Endothelial cell of umbilical vein (primary cell): ENCODE data around the gene CIDEB.

Experiments used
- EZH2 ChIP-seq: IDR thresholded peaks from 2 replicates; pipeline ENCODE4 v1.6.1; 2012; ENCODE audit warnings: borderline replicate concordance, low read depth, mild to moderate bottlenecking, moderate library complexity, low read length, inconsistent platforms; ENCODE audit not compliant: severe bottlenecking
- TF ChIP-seq, protein P1 (sequence below), 2 donors: IDR thresholded peaks; 1 replicate in 1 of 2; 2 replicates in 1 of 2; pipeline ENCODE4 v1.5.1; 2011; ENCODE audit warnings: low read length in 2 of 2, mild to moderate bottlenecking in 2 of 2, moderate library complexity in 2 of 2, control low read depth in 1 of 2, inconsistent platforms in 1 of 2, low read depth in 1 of 2; ENCODE audit not compliant: insufficient read depth in 1 of 2; ENCODE audit errors: extremely low read depth in 1 of 2

DNA sequence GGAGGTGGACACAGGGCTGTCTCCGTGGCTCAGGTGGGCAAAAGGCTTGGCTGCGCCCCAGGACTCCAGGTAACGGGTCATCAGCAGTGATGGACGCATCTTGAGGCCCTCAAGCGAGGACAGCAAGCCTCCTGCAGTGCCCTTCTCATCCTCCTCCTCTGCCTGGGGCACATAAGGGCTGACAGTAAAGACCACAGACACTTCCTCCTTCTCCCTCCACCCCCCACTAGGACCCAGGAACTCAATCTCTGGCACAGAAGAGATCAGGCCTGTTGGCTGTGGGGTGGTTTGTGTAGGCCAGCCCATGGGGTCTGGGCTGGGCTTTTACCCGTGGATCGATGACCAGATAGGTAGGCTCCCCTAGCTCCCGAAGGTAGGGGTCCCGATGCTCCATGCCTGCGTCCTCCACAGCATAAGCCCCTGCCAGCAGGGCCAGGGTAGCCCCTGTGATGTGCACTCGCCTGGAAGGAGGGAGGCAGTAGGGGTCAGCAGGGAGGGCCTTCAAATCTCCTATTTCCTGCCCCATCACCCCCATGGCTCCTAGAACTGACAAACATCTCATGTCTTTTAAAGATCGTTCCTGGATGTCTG, 21.4 kb upstream of the CIDEB start:
- TF ChIP-seq, protein P1, sequence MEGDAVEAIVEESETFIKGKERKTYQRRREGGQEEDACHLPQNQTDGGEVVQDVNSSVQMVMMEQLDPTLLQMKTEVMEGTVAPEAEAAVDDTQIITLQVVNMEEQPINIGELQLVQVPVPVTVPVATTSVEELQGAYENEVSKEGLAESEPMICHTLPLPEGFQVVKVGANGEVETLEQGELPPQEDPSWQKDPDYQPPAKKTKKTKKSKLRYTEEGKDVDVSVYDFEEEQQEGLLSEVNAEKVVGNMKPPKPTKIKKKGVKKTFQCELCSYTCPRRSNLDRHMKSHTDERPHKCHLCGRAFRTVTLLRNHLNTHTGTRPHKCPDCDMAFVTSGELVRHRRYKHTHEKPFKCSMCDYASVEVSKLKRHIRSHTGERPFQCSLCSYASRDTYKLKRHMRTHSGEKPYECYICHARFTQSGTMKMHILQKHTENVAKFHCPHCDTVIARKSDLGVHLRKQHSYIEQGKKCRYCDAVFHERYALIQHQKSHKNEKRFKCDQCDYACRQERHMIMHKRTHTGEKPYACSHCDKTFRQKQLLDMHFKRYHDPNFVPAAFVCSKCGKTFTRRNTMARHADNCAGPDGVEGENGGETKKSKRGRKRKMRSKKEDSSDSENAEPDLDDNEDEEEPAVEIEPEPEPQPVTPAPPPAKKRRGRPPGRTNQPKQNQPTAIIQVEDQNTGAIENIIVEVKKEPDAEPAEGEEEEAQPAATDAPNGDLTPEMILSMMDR (IDR thresholded peaks at IDR 0.05; ENCODE audit: extremely low read depth in 1 of 2, insufficient read depth in 1 of 2, low read depth in 1 of 2, low read length in 2 of 2): no peak
- no peak for TF ChIP-seq EZH2
